ENCODE measurements around the gene ANTXRL.
"Not testable (repeated sequence)": the region's sequence is repeated elsewhere in the genome, so short reads cannot be mapped to it uniquely, and the experiment has no call there.

The ANTXRL gene

DNA sequence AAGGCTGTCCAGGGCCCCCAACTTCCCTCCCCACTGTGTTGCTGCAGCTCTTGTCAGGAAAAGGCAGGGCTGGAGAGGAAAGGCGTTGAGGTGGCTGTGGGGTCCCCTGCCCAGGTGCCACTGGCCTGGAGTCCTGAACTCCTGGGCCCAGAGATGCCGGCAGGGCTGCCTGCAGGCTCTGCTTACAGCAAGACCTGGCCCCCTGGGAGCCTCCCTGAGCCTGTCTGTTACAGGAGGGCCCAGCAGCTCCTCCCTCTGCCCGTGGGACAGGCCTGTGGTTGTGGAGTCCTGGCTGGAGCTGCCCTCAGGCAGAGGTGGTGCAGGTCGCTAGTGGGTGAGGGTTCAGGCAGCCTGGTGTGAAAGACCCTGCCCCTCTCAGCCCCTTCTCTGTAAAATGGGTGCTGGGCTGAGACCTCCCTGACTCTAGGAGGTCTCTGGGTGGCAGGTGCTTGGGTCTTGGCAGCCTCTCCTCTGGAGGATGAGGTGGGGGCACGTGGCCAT, 9.9 kb downstream of the ANTXRL start:
- no peak for FAIRE-seq

DNA sequence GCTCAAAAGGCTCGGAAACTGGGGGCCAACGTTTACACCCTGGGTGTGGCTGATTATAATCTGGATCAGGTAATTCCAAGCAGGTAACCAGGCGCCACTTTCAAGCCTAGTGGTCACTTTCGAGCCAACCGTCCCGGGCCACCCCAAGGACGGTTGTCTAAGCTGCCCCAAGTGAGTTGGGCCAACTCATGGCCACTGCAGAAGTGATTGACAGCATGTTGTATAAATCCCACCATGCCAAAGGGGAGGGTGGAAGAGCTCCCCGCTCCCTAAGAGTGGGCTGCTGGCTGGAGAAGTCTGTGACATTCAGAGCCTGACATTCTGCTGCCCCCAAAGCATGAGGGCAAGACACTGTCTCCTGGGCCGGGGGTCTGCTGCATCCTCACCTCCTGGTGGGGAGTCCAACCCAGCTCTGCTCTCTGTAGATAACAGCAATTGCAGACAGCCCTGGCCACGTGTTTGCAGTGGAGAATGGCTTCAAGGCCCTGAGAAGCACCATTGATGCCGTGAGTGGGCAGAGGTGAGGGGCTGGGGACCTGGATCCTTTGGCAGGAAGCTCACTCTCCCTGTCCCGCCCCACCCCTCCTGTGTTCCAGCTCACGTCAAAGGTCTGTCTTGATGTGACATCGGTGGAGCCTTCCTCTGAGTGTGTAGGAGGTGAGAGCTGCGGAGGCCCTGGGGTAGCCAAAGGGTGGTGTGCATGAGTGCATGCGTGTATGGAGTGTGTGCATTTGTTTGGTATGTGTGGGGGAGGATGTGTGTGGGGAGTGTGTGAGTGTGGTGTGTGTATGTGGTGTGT, 10.8 kb downstream of the ANTXRL start:
- no peak for FAIRE-seq

DNA sequence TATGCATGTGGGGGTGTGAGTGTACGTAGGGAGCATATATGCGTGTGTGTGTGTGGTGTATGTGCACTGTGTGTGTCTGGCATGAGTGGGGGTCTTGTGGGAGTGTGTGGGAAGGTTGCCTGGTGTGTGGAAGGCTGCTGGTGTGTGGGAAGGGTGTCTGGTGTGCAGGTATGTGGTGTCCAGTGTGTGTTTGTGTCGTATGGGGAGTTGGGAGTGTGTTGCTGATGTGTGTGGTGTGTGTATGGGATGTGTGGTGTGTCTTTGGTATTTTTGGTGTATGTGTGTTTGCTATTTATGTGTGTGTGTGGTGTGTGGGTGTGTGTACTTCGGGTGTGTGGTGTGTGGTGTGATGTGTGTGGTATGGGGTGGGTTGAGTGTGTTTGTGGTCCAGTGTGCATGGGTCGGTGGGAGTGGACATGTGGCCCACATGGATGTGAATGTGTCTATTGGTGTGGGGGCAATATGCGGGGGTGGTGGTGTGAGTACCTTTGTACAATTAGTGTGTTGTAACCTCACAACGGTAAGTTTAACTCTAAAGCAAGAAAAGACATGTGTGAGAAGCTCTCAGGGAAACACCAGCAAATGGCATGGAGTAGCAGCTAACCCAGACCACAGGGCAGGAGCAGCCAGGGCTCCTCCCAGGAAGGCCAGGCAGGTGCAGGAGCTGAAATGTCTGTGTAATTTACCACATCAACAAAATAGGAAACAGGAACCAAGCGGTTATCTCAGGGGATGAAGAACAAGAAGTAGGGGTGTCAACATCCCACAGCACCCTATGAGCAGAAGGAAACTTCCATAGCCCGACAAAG, 11.9 kb downstream of the ANTXRL start:
- FAIRE-seq = no peak

DNA sequence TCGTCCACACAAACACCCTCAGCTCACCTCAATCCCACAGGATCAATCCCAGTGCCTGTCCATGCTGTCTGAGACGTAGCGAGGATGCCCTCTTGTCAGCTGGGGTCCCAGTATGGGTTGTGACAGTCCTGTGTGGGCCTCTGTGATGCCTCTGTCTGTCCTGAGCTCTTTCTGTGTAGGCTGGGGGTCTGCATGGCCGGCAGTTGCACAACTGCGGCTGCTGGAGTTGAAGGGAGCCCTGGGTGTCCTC, 12.4 kb downstream of the ANTXRL start:
- no peak for FAIRE-seq

DNA sequence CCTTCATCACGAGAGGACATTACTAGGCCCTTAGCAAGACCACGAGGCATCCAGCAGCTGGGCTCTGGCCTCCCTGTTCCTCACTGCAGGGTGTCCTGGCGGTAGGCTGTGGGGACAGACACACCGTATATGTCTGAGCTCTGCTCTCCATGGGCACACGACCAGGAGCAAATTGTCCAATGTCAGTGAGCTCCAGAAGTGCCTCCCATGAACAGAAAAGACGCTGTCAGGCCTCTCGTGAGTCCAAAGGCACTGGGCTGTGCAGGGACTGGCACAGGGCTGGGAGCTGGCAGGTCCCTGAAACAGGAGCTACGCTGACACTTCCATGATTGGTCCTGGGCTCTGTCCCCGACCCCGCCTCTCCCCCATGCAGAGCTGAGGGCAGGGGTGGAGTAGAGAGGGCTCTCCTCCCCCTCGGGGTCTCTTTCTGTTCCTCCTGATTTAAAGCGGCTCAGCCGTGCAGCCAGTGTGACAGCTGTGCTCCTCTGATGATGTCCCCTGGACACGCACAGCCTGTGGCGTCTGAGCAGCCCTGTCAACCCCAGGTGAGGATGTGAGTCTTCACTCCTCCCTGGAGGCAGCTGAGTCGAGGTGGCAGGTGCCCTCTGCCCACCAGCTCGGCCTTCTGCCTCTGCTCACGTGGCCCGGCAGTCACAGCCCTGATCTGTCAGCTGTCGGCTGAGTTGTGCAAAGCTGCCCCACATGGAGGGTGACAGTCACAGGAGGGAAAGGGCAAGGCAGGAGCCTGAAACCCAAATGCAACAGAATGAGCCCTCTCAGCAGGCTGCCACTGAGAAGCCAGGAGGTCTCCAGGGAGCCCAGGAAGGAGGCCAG, 13.0 kb downstream of the ANTXRL start:
- no peak for FAIRE-seq

DNA sequence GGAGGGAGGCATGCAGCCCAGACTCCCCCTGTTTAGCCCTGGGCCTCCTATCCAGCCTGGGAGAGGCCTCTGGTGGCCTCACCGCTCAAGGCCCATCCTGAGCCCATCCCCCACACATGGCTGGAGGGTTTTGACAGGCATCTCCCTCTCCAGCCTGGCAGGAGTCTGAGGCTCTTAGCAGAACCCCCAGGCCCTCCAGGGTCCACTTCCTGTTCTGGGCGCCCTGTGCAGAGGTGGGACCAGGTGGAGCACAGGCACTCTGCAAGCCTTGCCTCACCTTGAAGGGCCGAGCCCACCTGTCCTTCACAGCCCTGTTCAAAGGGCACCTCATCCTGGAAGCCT, 13.5 kb downstream of the ANTXRL start:
- FAIRE-seq = not testable (repeated sequence)

DNA sequence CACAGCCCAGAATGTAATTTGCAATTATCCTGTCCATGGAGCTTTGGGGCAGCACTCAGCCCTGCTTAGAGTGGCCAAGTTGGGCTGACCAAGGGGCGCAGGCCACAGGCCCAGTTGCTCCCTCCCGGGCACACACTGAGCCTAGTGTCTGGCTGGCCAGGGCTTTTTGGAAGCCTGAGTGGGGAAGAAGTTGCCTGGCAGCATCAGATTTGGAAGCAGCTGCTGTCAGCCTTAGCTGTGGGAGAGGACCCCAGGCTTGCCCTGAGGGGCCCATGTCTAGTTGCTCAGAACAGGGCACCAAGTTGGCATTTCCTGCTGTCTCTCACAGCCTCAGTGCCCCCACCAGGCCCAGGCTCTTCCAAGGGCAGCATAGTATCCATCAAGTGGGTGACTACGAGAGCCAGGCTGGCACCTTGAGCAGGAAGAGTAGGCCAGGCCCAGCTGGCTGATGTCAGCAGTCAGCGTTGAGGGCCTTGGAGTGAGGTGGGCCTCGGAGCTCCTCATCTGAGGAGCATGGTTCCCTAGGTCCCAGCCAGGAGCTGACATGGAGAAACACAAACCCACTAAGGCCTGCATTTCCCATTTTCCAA, 14.4 kb downstream of the ANTXRL start:
- FAIRE-seq = no peak

DNA sequence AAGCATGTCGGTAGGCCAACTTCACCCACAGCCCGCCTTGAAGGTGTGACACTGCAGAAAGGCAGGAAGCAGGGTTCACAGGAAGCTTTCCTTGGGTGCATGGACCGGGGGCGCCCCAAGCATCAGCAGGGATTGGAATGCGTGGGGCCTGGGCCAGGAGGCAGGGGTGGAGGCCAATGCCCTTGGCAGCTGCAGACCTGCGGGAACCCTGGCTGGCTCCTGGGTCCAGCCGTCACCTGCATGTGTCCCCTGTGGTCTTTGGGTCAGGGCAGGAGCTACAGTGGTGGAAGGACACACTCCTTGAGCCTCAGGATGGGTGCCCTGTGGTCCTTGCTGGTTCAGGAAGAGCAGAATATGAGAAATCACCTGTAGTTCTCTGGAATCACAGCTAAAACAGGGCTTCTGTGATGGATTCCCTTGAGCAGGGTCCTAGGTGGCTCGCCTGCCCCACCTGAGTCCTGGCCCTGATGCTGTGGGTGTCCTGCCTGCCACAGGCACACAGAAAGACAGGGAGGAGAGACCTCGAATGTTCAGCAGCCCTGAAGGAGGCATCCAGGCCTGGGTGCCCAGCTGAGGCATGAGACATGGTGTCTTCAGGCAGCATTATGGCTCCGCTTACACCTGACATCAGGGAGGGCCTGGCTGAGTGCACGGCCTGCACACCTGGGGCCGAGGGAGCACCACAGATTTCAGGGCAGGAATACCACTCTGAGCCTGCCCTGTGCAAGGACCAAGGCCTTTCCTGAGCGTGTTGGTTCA, 15.1 kb downstream of the ANTXRL start:
- no peak for FAIRE-seq

DNA sequence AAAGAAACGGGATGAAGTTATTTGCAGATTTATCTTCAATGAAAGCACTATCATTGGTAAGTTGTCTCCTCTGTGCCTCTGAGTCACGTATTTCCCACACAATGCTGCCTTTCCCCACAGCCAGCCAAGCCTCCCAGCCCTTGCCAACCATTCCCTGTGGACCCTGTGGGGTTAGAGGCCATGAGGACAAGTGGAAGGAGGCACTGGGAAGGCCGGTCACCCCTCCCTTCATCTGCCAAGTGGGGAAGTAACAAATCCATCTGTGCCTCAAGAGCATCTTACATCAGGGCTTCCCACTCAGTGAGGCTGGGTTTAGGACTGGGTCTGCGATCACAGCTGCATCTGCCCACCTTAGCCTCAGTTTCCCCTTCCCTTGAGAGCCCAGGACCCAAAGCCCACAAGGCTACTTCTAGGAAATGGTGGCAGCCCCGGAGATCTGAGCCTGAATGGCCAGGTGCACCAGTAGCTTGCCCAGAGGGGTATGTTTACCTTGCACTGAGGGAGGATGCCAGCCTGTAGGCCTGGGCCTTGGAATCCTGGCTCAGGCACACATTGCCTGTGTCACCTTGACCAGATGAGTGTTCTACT, 16.1 kb downstream of the ANTXRL start:
- not testable (repeated sequence) for FAIRE-seq

DNA sequence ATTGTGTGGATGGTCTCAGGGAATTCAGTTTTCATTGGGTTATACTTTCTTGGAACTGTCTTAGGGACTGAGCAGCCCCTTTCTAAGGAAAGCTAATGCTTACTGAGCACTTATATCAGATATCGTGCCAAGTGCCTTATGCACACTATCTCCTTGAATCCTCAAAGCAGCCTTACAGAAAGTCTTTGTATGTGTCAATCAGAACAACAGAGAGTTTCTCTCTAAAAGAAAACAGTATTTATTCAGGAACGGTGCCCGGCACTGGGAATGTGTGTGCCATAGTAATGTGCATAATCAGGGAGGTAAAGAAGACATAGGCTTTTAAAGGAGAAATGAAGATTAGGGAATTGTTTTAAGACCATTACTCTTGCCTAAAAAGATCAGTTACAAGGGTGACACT, 17.3 kb downstream of the ANTXRL start:
- no peak for FAIRE-seq

DNA sequence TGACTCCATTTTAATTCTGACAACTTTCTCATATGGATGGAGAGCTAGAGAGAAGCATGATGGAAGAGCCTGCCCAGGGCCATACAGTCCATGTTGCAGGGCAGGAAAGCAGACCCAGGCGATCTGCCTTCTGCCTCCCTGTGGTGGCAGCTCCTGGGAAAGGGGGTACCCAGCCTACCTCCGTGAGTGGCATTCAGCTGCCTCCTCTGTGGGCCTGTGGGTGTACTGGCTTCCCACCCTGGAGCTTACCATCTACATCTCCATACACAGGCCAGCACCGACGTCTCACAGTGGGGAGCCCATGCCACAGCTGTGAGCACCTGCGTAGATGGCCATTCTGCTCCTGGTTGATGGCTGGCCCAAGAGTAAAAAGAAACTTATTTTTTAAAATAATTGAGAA, 17.9 kb downstream of the ANTXRL start:
- not testable (repeated sequence) for FAIRE-seq

DNA sequence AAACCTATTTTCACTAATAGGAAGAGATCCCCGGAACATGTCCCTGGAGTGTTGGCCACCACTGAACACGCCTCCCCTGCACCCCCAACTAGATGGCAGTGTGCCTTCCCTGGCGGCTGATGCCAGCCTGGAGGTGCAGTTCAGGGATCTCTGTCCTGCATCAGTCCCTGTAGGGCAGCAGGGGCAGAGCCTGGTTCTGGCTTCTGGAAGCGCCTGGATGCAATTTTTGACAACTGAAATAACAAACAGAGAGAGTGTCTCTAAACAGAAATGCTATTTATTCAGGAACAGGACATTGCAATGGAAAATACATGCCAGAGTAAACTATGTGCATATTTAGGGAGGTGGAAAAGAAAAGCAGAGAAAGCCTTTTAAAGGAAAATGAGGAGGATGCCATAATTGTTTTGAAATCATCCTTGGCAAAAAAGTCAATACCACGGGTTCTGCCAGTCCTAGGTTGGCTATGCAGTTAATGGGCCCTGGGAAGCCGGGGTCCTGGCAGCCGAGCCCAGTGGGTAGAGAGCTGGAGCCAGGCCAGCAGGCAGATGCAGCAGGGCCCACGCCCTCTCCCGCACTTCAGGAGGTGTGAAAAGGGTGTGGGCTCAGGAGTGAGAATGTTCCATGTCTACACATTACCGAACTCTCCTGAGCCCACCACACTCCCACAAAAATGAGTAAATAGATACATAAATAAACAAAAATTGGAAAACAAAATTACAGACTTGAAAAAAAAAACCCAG, 18.5 kb downstream of the ANTXRL start:
- no peak for FAIRE-seq

DNA sequence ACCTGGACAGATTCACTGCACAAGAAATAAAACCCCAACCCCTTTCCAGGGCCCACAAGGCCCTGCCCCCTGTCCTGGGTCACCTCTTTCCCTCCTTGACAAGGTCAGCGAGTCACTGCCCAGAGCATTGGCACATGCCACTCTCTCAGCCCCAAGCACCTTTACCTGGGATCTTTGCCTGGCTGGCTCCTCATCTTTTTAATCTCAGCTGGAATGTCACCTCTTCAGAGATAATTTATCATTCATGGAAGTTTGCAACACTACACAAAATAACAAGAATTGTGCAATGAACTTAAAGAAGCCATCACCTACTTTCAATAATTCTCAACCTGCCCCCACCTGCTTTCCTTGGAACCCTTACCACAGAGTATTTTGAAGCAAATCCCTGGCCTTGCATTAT, 19.2 kb downstream of the ANTXRL start:
- FAIRE-seq = no peak

DNA sequence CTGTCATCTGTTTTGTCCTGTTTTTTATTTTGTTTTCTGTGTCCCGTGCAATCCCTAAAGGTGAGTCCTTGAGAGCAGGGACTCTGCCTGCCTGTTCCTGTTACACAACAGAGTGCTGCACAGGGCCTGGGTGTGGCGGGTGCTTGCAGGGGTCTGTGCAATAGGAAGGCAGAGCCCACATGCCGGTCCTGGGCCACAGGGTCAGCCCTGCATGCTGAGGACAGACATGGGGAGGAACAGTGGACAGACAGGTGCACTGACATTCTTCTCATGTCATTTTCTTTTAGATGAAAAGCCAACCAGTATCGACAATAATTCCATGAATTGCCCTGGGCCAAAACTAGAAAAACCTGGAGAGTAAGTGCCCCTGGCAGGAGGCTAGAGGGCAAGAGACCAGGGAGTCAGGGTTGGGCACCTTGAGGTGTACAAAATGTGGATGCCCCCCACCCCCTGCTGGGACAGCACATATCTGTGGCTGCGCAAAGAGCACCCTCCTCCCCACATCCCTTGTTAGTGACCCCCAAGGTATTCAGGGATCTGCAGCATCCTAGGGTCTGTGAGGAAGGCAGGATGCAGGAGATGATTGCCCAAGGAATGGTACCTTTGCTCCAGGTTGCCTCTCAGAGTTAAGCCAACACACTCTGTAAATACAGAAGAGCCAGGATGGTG, 19.9 kb downstream of the ANTXRL start:
- FAIRE-seq = no peak

DNA sequence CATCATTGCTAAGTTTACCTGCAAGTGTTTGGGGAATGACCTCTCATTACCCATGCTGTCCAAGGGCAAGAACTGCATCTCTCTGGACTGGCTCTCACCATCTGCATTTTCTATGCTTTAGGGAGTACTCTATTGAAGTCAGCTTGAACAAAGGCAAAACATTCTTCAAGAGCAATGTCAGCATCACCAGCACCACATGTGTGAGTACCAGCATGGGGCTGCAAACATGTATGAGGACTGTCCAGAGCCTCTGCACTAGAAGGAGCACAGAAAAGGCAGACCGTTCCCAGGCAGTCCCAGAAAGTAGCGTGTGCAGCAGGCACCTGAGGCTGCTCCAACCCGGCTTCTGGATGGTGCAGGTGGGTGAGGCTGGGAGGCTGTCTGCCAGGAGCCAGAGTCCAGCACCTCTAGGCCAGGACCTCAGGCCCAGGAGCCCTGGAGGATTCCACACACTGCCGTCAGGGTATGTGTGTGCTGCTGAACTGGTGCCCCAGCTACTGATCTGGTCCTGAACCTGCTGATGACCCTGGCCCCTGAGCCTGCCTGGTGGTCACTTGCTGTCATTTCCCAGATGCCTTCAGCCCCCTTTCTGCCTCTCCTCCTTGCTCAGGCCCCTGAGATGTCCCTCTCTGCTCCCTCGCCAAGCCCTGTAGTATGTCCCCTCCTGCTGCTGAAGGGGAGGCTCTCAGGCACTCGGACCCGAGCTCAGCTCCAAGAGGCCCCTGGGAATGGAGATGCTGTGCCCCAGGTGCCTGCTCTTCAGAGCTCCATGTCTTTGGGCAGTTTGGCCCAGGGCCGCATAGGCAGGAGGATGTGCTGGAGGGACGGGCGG, 20.7 kb downstream of the ANTXRL start:
- no peak for FAIRE-seq

DNA sequence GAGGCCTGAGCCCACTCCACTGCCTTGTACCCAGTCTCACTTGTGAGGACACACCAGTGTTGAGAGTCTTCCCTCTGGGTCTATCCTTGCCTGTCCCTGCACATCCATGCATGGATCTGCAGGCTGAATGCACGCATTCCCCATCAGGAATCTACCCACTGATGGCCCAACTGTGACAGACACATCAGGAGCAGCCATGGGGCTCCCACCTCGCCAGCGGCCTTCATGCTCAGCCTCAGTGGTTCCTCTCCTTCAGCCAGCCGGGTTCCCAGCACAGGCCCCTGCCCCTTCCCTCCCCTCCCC, 21.3 kb downstream of the ANTXRL start:
- no peak for FAIRE-seq

DNA sequence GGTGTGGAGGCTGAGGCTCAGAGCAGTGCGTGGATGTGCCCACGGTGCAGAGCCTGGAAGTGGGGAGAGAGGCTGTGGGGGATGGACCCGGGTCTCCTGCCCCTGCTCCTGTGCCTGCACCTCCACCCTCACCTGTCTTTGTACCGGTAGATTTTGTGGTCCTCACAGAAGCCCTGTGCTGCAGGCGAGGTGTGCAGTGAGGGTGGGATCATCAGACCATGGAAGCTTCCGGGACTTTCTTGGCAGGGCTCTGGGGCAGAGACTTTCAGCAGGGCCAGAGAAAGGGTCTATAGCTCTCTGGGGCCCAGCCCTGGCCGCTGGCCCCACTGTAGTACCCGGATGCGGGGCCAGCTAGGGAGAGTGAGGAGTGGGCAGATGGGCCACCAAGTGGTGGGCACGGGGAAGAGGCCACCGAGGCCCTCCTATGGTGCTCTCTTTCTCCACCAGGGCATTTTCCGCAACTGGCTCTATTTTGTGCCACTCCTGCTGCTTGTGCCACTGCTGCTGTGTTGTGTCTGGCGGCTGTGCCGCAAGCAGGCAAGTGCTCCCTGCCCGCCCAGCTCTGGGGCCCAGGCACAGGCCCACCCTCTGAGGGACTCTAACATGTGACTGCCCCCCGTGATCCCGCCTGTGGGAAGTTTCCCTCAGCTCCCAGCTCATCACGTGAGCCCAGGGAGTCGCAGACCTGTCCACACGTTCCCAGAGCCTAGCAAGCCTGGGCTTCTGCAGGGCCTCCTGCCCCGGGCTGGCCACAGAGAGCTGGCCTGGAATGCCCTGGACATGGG, 22.1 kb downstream of the ANTXRL start:
- FAIRE-seq = no peak

DNA sequence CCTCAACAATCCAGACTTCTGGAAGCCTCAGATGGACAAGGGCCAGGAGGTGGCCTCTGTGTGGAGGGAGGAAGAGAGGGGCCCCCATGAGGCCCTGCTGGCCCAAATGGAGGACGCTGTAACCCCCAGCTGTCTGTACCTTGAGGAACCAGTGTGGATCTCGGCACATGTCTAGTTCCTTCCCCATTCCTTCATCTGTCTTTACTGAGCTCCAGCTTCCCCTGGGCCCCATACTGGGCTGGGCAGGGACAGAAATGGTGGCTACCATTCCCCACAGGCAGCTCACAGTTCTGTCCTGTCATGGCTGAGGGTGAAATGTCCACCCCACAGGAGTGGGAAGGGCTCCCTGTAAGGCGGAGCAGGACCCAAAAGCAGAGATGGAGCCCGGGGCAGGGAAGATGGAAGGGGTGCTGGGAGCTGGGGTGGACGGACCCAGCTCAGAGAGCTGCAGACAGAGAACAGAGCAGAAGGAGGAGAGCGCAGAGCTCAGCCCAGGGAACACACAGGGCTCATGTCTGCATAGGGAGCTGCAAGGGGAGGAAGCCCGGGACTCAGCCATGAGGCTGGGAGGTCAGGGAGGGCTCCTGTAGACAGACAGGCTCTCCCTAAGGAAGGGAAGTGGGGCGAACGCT, 22.8 kb downstream of the ANTXRL start:
- no peak for FAIRE-seq

DNA sequence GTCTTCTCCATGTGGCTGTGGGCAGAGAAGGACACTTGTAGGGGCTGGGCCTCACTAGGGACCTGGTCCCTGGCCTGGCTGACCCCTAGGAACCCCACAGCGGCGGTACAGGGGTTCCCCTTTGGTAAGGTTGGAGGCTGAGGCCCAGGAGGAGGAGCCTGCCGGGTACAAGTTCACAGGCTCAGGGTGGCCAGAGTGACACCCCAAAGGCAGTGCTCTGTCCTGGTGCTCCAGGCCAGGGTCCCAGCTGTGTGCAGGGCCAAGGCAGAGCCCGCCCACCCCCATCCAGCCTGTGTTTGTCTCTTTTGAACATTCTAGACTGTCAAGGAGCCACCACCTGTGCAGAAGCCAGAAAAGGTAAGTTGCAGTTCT, 23.3 kb downstream of the ANTXRL start:
- FAIRE-seq = no peak
